GM21367 (cell line): Measurements from ENCODE around the gene TMEM117.
A peak's percentile ranks its signal among the peaks of the same experiment; 100 is the strongest.
"Not testable (repeated sequence)": the region's sequence is repeated elsewhere in the genome, so short reads cannot be mapped to it uniquely, and the experiment has no call there.

Source experiments
- ATAC-seq: cut with Tn5 transposase; IDR thresholded peaks from one replicate; pipeline ENCODE4 v1.9.1; 2021; ENCODE audit not compliant: unreplicated experiment

The TMEM117 gene

DNA sequence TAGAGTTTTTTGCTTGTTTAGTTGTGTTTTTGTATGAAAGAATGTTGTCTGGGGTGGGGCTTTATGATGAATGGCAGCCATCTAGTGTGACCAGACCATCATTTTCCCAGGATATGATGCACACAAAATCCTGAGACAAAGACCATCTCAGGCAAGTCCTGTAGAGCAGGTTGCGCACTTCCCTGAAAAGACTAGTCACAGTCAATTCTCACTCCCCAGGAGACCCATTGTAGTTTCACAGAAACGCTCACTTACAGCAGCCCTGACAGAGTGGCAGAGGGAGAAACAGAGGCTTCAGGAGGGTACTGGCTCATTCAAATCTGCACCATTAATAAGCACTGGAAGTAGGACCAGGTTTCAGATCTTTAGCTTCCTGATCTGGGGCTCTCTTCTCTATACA lies 183.2 kb downstream of the TMEM117 start:
- ATAC-seq: no peak

DNA sequence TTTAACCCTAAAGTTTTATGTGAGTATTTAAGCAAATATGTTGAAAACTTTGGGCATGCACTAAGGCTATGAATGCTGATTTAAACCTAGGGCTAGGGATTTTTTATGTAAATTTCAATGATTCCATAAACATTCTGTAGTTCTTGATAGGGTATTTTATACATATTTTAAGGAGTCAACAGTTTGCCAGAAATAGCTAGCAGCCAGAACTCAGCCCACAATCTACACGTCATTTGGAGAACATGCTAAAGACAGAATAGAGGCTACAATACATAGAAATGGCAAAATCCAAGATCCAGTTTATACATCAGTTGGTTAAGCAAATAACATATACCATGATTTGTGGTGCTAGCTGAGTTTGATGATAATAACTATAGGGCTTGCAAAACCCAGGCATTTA lies 184.7 kb downstream of the TMEM117 start:
- ATAC-seq: no peak

DNA sequence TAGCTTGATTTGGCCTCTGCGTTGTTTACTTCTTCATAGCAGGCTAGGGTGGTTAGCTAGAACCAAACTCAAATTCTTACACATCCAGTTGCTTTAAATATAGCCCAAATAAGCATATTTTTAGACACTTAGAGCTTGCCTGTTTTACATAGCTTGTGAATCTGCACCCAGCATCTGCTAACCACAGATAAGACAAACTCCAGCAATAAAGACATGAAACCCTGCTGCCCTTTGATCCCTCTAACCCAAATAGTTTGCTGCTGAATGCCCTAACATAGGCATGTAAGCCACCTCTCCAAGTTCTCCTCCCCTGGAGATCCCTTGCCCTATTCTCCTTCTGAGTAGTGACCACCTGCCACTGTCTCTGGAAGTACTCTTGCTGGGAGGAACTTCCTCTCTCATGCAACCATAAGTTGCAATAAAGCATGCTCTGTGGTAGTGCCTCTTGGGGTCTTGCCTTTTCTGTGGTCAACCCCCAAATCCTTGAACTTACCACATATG lies 185.6 kb downstream of the TMEM117 start:
- peak; percentile 93 for ATAC-seq

DNA sequence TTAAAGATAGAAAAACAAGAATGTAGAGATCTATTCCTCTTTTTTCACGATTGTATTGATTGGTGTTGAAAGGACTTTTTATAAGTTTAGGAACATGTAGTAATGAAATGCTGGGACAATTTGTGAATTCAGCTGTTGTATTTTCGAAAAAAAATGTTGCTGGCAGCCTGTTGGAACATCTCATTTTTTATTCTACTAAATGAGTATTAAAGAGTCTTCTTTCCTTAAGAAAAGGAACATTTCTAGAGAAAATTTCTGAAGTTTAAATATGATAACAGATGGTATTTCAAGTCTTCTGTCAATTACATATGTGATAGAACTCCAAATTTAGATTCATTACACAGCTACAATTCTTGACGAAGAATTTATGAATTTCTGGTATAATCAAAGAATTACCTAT lies 189.6 kb downstream of the TMEM117 start:
- no peak for ATAC-seq

DNA sequence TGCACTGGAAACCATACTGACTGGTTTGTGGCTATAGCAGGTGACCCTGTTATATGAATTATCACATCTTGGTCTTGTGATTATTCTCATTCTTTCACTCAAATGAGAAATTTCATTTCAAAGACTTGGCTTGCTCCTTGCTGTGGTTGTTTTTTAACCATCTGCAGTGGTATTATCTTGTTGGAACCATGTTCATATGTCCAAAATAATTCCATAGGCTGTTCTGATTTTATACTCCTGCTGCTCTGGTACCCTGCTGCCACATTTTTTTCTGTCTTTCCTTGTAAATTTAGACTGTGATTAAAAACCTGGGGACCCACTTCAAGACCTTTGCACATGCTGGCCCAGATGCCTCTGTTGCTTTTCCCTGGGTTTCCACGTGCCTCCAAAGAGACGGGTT lies 190.2 kb downstream of the TMEM117 start:
- no peak for ATAC-seq

DNA sequence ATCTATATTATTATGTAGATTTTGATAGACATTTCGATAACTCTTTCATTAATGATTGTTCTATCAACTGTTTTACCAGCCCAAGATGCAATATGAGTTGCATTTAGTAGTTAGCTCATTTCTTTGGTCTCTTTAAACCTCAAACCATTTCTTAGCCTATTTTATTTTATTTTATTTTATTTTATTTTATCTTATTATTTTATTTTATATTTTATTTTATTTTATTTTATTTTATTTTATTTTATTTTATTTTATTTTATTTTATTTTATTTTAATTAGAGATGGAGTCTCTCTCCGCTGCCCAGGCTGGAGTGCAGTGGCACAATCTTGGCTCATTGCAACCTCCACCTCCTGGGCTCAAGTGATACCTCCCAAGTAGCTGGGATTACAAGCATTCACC lies 191.0 kb downstream of the TMEM117 start:
- not testable (repeated sequence) for ATAC-seq

DNA sequence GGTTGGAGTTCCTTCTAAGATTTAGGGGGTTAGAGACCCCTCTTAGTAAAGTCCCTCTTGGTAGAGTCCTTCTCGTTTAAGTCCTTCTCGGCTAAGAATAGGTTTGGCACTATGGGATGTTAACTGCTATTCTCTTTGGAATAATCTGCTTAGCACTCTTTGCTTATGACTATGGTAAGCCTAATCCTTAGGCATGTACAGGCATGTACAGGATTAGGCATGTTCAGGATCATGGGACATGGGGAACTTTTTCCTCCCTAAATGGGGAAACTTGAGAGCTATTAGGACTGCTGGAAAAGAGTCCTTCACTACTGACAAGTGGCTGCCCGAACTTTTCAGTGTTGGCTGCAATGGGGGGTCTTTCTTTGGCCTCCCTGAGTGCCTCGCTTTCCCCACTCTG lies 193.3 kb downstream of the TMEM117 start:
- no peak for ATAC-seq

DNA sequence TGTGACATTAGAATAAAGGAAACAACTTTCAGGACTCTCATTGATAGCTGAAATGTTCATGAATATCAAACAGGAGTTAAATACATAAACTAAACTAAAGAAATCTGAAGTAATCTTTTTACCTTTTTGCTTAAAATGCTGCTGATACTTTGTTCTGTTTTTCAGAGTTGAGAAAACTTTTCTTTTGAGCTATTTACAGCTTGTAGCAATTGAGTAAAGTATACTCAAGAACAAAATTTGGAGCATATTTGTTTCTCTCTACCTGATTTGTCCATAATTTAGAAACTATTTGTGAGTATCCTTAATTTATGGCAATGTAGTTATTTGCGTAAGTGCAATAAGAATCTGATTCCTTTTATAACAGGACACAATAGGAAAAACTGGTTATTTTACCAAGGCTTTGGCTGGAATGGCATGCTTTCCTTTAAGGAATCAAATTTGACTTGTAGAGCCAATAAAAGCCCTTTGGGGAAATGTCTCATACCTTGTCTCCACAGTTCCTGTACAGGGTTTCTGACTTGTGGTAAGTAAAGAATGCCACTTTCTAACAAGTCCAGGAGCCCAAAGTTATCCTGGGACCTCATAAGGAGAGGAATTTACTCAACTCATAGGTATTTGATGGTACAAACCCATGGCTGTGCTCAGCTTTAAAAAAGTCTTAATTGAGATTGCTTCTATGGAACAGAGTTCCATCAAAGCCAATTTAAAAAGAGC lies 195.7 kb downstream of the TMEM117 start:
- no peak for ATAC-seq

DNA sequence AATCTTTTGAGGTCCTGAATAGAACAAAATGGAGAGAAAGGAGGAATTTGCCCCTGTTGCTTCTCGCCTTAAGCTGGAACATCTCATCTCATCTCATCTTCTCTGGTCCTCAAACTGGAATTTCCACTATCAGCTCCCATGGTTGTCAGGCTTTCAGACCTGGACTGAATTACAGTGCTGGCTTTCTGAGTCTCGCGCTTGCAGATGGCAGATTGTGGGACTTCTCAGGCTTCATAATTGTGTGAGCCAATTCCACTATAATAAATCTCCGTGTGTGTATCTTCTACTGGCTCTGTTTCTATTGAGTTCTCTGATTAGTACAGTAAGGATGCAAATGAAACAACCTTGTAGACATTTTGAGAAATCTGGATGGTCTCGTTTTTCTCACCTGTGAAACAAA lies 199.0 kb downstream of the TMEM117 start:
- no peak for ATAC-seq

DNA sequence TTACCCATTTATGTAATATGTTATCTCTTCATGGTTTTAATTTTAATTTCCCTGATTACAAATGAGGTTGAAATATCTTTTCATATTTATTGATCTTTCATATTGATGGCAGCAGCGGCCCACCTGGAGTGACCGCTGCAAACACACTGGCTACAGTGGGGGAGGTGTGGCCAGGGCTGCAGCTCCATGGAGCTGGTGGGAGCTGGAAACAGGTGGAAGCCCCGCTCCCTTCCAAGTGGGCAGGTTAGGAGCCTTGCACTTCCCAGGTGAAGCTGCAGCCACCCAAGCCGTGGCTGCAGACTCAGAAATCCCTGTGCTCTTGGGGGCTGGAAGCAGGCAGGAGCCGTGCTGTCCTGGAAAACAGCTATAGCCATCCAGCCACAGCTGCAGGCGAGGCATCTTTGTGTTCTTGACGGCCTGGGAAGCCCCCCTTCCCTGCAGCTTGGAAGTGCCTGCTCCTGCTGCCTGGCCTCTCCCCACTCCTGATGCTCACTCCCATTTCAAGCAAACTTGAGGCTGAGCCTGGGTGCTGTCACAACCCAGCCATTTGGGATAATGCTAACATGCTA lies 201.1 kb downstream of the TMEM117 start:
- ATAC-seq: no peak

DNA sequence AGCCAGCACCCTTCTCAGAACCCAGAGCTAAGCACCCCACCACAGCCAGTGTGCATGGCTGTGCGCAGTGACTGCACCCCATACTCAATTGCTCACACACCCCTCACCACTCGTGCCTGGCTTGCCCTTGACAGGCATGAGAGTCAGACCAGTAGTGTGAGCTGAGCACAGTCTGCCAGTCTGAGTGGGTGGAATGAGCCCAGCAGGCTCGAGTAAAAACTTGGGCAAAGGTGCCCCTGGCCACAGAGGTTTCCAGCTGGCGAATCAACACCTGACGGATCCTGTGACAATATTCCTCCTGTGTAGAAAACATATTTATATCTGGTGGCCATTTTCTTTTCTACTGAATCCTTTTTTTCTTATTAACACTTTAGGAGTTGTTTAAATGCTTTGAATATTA lies 202.5 kb downstream of the TMEM117 start:
- no peak for ATAC-seq

DNA sequence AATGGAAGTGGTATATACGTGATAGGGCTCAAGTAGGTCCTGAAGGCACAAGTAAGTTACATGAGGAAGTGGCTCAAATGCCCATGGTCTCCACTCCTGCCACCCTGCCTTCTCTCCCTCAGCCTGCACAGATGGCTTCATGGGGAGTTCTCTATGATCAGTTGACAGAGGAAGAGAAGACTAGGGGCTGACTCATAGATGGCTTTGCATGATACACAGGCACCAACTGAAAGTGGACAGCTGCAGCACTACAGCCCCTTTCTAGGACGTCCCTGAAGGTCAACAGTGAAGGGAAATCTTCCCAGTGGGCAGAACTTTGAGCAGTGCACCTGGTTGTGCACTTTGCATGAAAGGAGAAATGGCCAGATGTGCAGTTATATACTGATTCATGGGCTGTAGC lies 208.6 kb downstream of the TMEM117 start:
- ATAC-seq: not testable (repeated sequence)

DNA sequence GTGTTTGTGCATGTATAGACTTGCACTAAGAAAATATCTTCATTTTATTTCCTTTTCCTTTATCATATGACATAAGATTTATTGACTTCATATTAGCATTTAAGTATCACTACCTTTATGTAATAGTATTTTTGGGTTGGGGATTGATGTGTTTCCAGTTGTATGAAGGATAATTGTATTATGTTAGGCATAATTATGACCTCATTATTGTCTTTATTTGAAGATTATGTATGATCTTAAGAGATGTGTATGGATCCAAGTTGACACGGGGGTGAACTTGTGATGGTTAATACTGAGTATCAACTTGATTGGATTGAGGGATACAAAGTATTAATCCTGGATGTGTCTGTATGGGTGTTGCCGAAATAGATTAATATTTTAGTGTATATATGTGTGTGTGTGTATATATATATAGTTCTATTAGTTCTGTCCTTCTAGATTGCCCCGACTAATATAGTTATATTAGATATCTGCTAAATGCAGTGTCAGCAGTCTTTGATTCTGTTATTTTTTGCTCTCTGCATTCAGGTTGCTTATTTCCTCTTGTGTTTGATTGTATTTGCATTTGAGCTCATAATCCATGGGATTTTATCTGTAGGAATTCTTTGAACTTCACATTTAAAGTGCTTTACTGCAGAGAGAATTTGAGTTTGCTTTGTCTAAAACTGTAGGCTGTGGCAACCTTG lies 211.0 kb downstream of the TMEM117 start:
- ATAC-seq: no peak

DNA sequence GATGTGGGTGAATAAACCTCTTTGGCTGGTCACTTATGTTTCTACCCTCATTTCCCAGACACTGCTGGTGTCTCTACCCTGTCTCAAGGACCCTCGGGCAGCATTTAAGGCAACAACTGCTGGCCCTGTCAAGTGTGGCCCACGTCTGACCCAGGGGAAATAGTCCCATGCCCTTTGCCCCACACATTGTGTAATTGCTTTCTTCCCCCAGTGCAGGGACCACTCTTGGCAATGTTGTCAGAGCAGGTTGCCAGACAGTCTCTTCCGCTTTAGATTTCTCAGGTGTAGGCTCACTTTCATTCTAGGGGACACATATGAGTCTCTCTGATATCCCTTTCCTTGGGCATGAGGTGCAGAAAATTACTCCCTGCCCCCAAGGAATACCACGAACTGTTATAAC lies 216.7 kb downstream of the TMEM117 start:
- no peak for ATAC-seq

DNA sequence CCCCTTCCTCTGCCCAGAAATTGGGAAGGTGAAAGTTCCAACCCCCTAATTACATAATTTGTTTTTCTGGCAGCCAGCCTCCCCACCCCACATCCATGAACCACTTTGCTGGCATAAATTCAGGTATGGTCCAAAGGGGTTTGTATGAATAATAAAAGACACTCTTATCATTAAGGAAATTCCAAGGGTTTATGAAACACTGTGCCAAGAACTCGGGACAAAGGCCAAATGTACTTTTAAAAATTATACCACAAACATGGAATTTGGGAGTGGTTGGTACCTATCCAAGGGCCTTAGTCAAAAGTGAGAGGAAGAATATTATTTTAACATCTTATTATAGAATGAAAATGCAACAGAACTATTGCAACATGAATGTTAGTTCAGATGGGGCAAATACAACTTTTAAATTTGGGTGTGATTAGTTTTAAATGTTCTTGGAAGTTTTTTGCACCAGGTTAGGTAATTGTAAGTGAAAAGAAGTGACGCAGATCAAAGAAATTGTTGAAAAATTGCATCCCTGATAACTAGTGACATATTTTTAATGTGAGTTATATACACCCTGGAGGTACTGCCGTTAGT lies 217.8 kb downstream of the TMEM117 start:
- no peak for ATAC-seq

DNA sequence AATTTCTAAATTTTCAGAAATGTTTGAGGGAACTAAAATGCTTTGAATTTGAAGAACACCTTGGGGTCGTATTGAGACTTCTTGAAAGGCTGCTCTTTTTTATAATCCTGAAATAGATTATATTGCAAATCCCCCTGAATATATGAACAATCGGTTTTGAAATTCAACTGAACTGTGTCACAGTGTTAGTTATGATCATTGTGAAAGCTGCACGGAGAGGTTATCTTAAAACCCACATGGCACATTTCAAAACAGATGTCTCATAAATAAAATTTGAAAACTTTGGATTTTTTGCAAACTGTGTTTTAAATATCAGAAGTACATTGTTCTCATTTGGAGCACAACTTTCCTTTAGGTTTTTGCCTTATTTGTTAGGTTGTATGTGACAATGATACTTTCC lies 218.4 kb downstream of the TMEM117 start:
- no peak for ATAC-seq

DNA sequence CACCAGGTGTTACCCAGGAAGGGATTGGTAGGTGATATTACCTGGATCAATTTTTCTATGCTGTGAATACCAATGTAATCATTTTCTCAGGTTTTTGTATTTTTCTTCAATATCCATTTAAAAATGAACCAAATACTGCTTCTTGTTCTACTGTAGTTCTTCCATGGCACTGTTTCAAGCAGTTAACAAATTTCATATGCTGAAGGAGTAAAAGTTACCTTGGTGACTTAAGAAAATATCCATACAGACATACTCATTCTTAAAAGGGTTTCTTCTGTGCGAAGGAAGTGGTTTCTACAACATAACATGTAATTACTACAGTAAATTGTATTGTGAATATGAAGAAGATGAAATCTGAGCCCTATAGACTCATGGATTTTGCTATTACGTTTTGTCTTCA lies 222.5 kb downstream of the TMEM117 start:
- ATAC-seq: no peak

DNA sequence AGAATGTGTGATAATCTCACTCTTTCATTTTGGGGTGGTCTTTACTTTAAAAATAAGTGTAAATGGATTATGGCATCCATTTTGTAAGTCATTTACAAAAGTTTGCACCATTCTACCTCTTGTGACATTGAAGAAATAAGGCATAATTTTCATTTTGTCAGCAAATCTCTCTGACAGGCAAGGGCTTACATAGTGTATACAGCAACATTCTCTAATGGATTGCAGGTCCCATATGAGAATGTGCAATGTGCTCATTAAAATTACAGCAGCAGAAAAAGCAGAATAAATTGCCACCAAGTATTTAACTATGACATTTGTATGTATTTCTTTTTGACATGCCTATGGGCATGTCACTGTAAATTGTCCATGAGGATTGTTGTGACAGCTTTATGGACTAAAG lies 223.6 kb downstream of the TMEM117 start:
- no peak for ATAC-seq

DNA sequence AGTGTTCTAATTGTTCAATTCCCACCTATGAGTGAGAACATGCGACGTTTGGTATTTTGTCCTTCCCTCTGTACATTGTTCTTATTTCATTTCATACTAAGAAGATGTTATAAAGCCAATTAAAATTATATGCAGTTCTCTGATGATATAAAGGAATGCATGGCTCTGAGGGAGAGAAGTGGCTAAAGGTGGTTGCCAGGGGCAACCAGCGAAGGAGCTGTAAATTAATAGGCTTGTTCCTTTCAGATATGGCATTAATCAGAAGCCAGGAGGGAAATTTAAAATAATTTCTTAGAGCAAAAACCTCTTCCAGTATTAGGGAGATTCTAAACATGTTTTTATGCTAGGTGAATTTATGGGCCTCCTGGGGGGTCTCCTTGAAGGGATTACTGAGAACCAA lies 227.8 kb downstream of the TMEM117 start:
- no peak for ATAC-seq

DNA sequence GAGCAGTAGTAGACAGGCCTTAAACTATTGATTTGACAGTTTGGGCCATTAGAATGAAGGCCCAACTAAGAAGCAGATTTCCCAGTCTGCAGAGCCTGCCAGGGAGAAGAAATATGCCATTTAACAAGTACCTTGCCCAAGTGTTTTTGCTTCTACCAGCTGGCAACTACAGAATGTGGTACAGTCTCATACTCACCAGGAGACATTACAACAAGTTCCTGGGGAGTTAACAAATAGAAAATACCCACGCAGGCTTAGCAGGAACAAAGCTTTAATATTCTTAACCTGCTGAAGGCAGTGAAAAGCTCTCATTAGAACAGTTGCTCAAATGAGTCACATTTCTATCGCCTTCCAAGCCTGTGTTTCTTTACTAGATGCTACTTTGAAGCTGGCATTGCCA lies 241.0 kb downstream of the TMEM117 start:
- no peak for ATAC-seq

DNA sequence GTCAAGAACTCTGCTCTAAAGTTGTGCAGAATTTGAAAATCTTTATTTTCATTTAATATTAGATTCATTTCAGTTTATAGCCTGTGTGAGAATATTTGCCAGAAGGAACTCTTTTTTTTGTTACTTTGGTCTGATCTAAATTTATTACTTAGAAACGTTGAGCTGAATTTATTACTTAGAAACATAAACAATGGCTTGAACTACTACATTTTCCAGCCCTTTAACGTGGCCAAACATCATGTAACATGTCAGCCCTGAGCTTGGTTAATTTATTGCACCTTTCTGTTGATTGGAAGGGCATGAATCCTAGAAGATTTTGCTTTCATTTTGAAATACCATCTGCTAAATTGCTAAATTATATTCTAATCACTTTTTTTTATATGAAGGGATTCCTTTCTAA lies 241.4 kb downstream of the TMEM117 start:
- no peak for ATAC-seq

DNA sequence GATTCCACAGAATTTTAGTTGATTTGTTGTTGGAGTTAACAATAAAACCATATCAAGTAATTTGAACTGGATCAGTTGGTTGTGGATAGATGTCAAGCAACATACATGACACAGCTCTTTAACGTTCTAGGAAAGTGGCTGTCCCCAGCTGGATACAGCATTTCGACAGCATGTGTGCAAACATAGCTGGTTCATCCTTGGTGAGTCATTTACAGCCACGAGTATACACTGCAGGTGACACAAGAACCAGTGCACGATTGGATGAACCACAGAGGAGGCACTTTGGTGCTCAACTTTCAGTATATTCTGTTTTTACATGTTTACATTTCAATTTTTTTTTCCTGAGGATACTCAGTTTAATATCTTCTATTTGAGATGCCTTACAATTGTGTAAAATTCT lies 242.4 kb downstream of the TMEM117 start:
- ATAC-seq: no peak
